ENCODE data around the gene NSUN4. TPM values are rescaled to one million over a fixed set of nuclear protein-coding genes. Genes with fewer than 3 reads are reported as not detected.

The NSUN4 gene
- total RNA-seq, 1 donor from 2014 or later, result 30.3 TPM

DNA sequence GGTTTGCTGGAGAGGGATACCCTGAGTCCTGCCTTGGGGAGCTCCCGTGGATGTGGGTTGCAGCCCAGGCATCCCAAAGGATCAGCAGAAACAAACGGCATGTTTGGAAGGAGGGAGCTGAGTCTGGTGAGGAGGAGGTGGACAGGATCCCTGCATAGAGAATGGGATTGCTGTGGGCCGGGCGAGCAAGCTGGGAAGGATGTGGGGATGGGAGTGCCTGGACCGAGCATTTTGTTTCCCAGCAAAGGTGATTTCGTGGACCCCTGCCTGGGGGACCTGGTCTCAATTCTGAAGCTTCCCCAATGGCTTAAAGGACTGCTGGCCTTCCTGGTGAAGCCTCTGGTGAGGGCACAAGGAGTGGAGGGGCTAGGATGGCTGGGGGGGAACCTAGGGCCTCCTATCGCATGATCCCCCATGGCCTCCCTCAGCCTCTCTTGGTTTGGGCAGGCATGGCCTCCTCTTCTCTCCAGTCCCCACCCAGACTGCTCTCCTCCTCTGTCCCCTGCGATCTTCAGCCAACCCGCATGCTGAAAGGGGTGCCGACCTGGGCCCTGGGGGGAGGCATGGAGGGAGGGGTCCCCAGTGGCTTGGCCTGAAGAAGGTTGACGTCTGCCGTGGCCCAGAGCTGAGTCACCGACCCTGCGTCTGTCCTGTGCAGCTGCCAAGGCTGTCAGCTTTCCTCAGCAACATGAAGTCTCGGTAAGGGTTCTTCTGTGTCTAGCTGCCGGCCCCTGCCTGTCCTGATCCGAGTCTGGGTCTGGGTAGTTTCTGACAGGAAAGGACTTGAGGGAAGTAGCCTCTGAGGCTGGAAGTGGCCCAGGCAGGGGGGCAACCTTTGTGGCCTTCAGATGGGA, 69.8 kb downstream of the NSUN4 start:
- H3K36me3 Mint-ChIP-seq (ENCODE audit: insufficient read depth), result peaks cover 6% of the 10 kb centered on the region
- no peak for TF ChIP-seq CTCF (IDR thresholded peaks at IDR 0.05; ENCODE audit: unreplicated experiment)
- no peak overlapping the region for H3K4me3 Mint-ChIP-seq (ENCODE audit: low read depth)
- peaks cover 3% of the 10 kb centered on the region for H3K4me1 Mint-ChIP-seq (ENCODE audit: low read depth)
- no peak for DNase-seq (ENCODE audit: low spot score, unreplicated experiment)
- no peak overlapping the region for H3K27ac Mint-ChIP-seq
- H3K27me3 Mint-ChIP-seq, result peaks cover 7% of the 10 kb centered on the region
- no peaks in the 10 kb centered on the region for H3K9me3 Mint-ChIP-seq (ENCODE audit: low read depth)

DNA sequence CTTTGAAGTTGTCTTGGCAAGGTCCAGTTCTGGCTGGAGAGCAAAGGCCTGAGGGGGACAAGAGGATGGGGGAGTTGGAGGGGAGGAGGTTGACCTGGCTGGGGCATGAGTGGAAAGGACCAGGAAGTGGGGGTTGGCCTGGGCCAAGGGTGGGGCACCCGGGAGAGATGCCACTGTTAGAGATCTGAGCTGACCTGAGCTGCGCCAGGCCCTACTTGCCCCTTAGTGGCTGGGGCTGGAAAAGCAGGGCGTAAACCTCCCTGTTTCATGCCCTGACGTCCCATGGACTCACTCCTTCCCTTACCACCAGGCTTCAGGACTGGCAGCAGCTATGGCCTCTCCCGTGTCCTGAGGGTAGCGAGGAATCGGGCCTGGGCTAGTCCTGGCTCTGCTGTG, 70.4 kb downstream of the NSUN4 start:
- H3K27me3 Mint-ChIP-seq, result peaks cover 7% of the 10 kb centered on the region
- H3K4me3 Mint-ChIP-seq (ENCODE audit: low read depth), result no peak overlapping the region
- H3K27ac Mint-ChIP-seq, result no peak overlapping the region
- no peak for DNase-seq (ENCODE audit: low spot score, unreplicated experiment)
- H3K4me1 Mint-ChIP-seq (ENCODE audit: low read depth), result peaks cover 3% of the 10 kb centered on the region
- TF ChIP-seq CTCF (IDR thresholded peaks at IDR 0.05; ENCODE audit: unreplicated experiment), result no peak
- H3K36me3 Mint-ChIP-seq (ENCODE audit: insufficient read depth), result peaks cover 6% of the 10 kb centered on the region
- no peaks in the 10 kb centered on the region for H3K9me3 Mint-ChIP-seq (ENCODE audit: low read depth)

Other genes with a start within 250 kb of the NSUN4 start
- 54.1 and 55.4 TPM in 2 replicates for gene PIK3R3, start 208.2 kb upstream of the NSUN4 start, total RNA-seq
- 4.5 and 8.1 TPM in 2 replicates for gene TSPAN1, start 165.7 kb upstream of the NSUN4 start, total RNA-seq
- gene P3R3URF, start 164.3 kb upstream of the NSUN4 start, total RNA-seq, result not detected in 2 replicates
- 101 and 102 TPM in 2 replicates for gene POMGNT1, start 142.4 kb upstream of the NSUN4 start, total RNA-seq
- 1.2 and 2.0 TPM in 2 replicates for gene LURAP1, start 137.5 kb upstream of the NSUN4 start, total RNA-seq
- gene RAD54L, start 93.0 kb upstream of the NSUN4 start, total RNA-seq, result 17.0 and 17.3 TPM in 2 replicates
- 100 and 103 TPM in 2 replicates for gene LRRC41, start 37.2 kb upstream of the NSUN4 start, total RNA-seq
- 221 and 228 TPM in 2 replicates for gene UQCRH, start 37.1 kb upstream of the NSUN4 start, total RNA-seq
- gene FAAH, start 53.5 kb downstream of the NSUN4 start, total RNA-seq, result 36.6 and 38.6 TPM in 2 replicates
- not detected in 2 replicates for gene DMBX1, start 149.0 kb downstream of the NSUN4 start, total RNA-seq
- gene KNCN, start 210.8 kb downstream of the NSUN4 start, total RNA-seq, result not detected in 2 replicates

All from progenitor cell of endocrine pancreas (in vitro differentiated cells).